Femur (tissue), 1 donor: ENCODE data around the gene KLHL35.
A peak's percentile ranks its signal among the peaks of the same experiment; 100 is the strongest.
"Not testable (repeated sequence)": the region's sequence is repeated elsewhere in the genome, so short reads cannot be mapped to it uniquely, and the experiment has no call there.

ENCODE experiments used
- DNase-seq: peaks from one replicate; pipeline ENCODE4 v3.0.0-alpha.2; 2017

KLHL35 gene

DNA sequence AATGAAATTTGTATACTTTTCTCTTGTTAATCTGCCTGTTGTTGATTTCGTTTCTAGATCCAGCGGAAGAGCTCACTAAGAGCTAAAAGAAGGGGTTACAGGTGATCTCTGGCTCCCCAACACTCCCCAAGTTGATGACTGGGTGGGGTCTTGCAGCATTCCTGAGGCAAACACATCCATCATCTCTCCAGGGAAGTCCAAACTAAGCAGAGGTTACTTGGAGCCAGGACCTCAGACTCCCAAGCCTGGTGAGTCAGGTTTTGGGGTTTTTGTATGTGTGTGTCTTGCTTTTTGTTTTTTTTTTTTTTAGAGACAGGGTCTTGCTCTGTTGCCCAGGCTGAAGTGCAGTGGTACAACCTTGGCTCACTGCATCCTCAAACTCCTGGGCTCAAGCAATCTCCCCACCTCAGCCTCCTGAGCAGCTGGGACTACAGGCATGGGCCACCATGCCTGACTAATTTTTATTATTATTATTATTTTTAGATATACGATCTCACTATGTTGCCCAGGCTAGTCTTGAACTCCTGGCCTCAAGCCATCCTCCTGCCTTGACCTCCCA is 45.2 kb downstream of the KLHL35 start:
- no peak for DNase-seq

DNA sequence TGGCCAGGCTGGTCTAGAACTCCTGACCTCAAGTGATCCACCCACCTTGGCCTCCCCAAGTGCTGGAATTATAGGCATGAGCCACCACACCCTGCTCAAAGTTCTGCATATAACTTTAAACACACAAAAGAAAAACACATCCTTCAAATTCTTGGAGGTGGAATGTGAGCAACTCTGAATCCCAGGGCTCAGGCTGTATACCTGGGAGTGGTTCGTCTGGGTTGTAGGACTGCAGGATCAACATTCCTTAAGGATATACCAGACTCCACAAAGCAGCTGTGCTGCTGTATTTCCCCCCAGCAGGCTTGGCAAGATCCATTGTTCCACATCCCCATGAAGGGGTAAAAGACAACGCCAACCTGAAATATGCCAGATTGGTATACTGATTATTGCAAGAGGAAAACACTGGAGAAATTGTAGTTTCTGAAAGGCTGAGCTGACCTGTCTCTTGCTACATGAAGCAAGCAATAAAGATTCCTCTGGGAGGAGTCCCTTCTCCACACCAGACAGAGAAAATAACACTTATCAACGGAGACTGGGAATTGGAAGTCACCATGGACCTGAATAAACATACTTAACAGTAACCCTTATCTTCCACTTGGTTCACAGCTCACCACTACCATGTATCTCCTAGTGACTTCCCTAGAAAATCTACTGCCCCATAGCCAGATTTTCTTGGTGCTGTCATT is 45.9 kb downstream of the KLHL35 start:
- DNase-seq: no peak

DNA sequence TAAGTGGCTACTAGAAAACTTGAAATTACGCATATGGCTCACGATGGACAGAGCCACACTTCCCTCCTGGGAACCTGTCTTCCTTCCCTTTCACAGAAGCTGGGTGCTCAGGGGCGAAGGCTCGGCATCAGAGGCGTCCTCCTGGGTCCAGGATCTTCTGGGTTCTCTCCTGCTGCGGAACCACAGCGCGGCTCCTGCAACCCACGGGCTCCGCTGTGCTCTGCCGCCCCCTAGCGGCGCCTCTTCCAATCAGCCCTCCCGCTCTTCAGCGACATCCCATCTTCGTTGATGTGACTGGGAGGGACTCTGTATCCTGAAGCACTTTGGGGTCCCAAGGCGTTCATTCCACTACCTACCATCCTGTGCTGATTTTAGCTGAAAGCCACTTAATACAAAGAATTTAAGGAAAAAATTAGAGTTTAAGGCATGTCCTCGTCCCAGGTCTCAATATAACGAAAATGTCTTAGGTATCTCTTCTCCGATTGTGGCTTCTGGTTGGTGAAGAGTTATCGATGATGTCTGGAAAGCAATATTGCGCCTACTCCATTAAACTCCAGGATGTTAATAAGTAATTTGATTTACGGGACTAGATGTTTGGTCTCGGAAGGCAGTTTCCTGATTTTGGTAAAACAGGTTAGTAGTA is 48.4 kb downstream of the KLHL35 start:
- peak; percentile 80 for DNase-seq

DNA sequence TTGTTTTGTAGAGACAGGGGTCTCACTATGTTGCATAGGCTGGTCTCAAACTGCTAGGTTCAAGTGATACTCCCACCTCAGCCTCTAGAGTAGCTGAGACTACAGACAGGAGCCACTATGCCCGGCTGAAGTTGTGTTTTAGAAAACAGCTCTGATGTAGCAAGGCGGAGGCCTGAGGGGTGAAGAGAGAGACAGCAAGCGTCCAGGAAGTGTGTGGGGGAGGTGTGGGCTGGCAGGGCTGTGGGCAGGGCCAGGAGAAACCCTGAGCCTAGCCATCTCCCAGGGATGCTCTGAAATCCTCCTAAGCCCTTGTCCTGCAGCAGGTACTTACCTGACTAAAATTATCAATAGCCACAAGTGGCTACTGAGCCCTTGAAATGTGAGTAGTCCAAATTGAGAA is 49.8 kb downstream of the KLHL35 start:
- DNase-seq: no peak

DNA sequence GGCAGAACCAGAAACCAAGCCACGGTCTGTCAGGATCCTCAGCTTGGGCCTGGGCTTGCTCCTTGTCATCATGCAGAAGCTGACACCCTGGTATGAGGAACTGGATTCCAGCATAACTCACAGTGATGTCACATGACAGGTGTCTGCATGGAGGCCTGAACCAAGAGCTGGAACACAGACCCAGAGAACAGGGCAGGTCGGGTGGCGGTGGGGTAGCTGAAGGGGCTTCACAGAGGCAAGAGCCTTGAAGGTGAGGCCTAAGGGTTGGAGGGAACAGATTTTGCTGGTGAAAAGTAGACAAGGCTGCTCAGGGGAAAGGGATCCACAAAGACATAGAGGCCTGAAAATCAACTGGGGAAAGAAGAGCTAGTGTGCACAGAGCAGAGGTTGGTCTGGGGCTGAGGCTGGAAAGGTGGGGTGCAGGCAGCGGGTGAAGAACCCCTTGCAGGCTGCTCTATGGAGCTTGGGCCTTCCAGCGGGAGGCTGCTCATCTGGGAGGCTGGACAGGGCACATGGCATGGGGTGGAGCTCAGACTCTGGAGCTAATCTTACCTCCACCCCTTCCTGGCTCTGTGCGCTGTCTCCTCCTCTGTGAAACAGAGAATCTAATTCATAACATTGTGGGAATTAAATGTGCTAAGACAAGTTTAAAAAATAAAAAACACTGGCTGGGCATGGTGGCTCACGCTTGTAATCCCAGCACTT is 52.1 kb downstream of the KLHL35 start:
- peak; percentile 43 for DNase-seq

DNA sequence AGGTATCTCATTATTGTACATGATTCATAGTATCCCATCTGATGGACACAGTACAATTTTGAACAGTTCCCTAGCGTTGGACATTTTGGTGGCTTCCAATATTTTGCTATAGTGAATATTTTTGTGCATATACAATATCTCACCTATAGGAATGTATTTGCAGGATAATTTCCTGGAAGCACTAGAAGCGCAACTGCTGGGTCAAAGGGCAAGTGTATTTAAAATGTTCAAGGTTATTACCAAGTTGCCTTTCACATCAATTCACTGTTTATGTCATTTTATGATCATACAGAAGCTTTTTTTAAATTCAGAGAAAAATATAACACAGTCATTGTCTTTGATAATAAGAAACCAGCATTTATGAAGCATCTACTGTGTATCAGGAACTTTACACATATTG is 52.8 kb downstream of the KLHL35 start:
- no peak for DNase-seq

DNA sequence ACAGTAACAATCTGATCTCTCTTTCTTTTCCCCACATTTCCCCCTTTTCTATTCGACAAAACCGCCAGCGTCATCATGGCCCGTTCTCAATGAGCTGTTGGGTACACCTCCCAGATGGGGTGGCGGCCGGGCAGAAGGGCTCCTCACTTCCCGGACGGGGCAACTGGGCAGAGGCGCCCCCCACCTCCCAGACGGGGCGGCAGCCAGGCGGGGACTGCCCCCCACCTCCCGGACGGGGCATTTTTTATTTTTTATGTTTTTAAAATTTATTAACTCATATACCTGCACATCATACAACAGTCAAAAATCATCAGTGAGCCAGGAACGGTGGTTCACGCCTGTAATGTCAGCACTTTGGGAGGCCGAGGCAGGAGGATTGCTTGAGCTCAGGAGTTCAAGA is 54.2 kb downstream of the KLHL35 start:
- DNase-seq: not testable (repeated sequence)

DNA sequence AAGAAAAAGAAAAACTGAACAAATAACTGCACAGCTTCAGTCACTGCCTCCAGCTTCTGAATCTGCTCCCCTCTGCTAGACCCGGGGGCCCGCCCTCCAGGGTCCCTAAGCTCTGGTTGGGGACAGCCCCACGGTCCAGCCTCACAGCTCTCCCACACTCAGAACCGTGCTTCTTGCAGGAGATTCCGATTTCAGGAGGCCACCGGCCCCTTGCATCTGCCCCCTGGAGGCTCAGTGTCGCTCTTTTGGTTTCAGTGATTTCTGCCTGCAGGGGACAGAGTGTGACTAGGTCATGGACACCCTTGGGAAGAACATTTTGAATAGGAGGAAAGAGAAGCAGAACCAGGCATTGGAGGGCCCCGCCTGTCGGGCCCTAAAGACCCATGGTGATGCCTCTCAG is 56.8 kb downstream of the KLHL35 start:
- no peak for DNase-seq

DNA sequence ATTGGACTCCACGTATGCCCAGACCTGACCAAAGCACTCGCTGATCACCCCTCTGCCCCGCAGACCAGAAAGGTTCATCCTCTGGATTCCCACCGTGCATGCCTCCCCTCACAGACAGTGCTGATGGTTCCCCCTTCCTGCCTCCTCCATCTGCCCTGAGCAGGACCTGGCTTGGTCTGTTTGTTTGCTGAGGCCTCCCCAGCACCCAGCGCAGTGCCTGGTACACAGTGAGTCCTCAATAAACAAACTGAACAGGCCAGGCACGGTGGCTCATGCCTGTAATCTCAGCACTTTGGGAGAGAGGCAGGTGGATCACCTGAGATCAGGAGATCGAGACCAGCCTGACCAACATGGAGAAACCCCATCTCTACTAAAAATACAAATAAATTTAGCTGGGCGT is 57.4 kb downstream of the KLHL35 start:
- no peak for DNase-seq

DNA sequence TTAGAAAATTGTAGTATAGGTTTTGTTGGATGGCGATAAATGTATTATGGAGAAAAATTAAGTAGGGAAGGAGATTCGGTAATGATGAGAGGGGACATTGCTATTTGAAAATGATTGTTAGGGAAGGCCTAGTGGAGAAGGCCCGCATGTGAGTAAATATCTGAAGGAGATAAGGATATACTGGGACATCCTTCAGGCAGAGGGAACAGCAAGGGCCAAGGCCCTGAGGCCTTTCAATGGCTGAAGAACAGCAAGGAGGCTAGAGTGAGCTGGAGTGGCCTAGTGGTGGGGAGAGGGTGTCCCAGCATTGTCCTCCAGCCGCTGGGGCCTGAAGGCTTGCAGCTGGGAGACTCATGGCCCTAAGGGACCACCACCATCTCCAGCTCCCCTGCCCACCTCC is 58.4 kb downstream of the KLHL35 start:
- DNase-seq: no peak

DNA sequence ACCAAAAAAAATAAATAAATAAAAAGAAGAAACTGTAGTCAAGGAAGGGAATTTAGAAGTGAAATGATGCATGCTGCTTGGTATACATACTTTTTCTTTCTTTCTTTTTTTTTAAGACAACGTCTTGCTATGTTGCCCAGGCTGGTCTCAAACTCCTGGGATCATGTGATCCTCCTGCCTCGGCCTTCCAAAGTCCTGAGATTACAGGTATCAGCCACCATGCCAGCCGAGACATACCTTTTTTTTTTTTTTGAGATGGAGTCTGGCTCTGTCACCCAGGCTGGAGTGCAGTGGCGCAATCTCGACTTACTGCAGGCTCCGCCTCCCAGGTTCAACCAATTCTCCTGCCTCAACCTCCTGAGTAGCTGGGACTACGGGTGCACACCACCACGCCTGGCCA is 59.8 kb downstream of the KLHL35 start:
- DNase-seq: no peak
